Skeletal muscle tissue (tissue), 5 donors: ENCODE data around the gene AKAP12. TPM values are rescaled to one million over a fixed set of nuclear protein-coding genes. Genes with fewer than 3 reads are reported as not detected.

Experiments
- H3K27ac ChIP-seq: one replicate; pipeline ENCODE4 v1.7.0; 2013; ENCODE audit warnings: mild to moderate bottlenecking, low read depth, low read length, inconsistent platforms
- H3K27me3 ChIP-seq, 3 donors: one replicate each; pipeline ENCODE4 v1.7.0; 2013; ENCODE audit warnings: low read length in 3 of 3; ENCODE audit not compliant: control insufficient read depth in 3 of 3, insufficient read depth in 3 of 3
- H3K36me3 ChIP-seq, 3 donors: one replicate each; pipeline ENCODE4 v1.7.0; 2013; ENCODE audit warnings: low read length in 3 of 3; ENCODE audit not compliant: control insufficient read depth in 3 of 3, insufficient read depth in 3 of 3
- H3K4me1 ChIP-seq, 3 donors: one replicate each; pipeline ENCODE4 v1.7.0; 2013; ENCODE audit warnings: low read length in 3 of 3, mild to moderate bottlenecking in 3 of 3; ENCODE audit not compliant: control insufficient read depth in 3 of 3, insufficient read depth in 3 of 3
- H3K4me3 ChIP-seq, 3 donors: one replicate each; pipeline ENCODE4 v1.7.0; 2013; ENCODE audit warnings: low read length in 3 of 3
- H3K9ac ChIP-seq, 3 donors: one replicate each; pipeline ENCODE4 v1.7.0; 2013; ENCODE audit warnings: low read length in 3 of 3, mild to moderate bottlenecking in 3 of 3, moderate library complexity in 2 of 3, low read depth in 1 of 3
- H3K9me3 ChIP-seq, 3 donors: one replicate each; pipeline ENCODE4 v1.7.0; 2013; ENCODE audit warnings: low read length in 3 of 3; ENCODE audit not compliant: control insufficient read depth in 3 of 3
- small RNA-seq: library from RNA; depleted of rRNA; stranded (forward); fragments of <200 nt; gene quantifications from one replicate; pipeline ENCODE3, GENCODE V24; 2014
- total RNA-seq: library from RNA; depleted of rRNA; stranded (reverse); fragments of >200 nt; gene quantifications from one replicate; pipeline ENCODE4 v1.2.3, GENCODE V29; 2014
- donor health status: Osteomylitis.

The AKAP12 gene
- total RNA-seq, 1 donor from 2014 or later, result 99.7 TPM

DNA sequence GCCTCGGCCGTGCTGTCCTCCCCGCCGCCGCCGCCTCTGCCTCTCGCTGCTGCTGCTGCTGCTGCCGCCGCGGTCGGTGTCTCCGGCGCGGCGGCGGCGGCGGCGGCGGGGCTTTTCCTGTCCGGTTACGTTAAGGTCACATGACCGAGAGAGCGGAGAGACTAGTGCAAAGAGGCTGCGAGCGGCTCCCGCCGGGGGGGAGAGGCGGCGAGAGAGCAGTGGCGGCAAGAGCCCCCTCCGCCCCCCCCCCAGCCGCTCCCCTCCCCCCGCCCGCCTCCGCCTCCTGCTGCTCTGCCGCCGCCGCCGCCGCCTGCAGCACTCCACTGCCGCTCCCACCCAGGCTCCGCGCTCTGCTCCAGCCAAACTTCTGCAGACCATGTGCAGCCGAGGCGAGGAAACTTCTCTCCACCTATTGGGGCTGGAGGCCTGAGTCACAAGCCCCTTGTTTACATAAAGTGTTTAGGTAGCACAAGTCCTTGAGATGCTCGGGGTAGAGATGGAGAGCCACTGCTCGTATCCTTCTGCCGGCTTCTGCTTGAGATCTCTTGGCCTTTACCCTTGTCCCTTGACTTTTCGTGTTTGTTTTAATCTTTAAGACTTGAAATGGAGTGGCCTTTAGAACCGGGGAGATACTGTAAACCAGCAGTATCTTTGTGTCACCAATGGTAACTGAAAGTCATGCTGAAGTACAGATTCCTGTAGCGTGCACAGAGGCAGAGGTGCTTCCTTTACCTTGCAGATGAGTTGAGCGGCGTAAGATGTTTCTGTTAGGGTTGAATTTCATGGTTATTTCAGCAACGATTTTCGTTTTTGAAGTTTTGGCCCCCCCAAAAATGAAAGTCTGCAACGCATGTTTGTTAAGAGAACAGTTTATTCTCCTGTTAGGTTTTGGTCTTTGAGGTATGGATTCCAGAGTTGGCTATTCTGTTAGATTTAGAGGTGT lies 152.0 kb downstream of the AKAP12 start, which contains the start of gene ZBTB2:
TSS of gene ZBTB2 (minus strand) at position 89 of the 943 bp plus-strand sequence. CDS start 17,922 bp downstream, outside the sequence.
- no peaks in the 10 kb centered on the region for H3K36me3 ChIP-seq
- no peaks in the 10 kb centered on the region for H3K9me3 ChIP-seq
- peak within 1 kb of the TSS; percentile 82 to 92 (median 88) for H3K4me3 ChIP-seq
- peak within 1 kb of the TSS; percentile 97 for H3K27ac ChIP-seq
- peaks cover 29 to 37% (median 30%) of the 10 kb centered on the region in 3 donors for H3K4me1 ChIP-seq
- H3K27me3 ChIP-seq, result no peaks in the 10 kb centered on the region
- H3K9ac ChIP-seq, result peak within 1 kb of the TSS; percentile 87 to 94 (median 90)

DNA sequence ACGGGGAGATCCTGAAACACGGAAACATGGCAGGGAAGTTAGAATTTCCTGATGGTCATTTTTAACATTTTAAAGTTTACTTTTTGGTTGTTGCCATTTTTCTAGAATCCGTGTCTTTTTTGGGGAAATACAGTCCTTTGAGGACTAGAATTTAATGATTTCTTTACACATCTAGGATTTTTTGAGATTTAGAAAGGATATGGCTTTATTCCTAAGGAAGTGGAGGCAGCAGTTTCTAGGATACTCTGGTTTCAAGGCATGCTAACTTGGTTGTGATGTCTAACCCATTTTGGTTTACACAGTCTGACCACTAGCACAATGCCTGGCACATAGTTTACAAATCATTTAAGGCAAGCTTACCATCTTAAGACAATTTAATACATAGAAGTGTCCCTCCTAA lies 152.7 kb downstream of the AKAP12 start:
- H3K4me1 ChIP-seq, result peaks cover 29 to 37% (median 30%) of the 10 kb centered on the region in 3 donors
- H3K27me3 ChIP-seq, result no peaks in the 10 kb centered on the region
- peak overlapping the region; percentile 18 for H3K27ac ChIP-seq
- H3K9me3 ChIP-seq, result no peaks in the 10 kb centered on the region
- peak overlapping the region; percentile 82 to 92 (median 88) for H3K4me3 ChIP-seq
- no peaks in the 10 kb centered on the region for H3K36me3 ChIP-seq
- H3K9ac ChIP-seq, result peak overlapping the region; percentile 74 to 87 (median 80)

DNA sequence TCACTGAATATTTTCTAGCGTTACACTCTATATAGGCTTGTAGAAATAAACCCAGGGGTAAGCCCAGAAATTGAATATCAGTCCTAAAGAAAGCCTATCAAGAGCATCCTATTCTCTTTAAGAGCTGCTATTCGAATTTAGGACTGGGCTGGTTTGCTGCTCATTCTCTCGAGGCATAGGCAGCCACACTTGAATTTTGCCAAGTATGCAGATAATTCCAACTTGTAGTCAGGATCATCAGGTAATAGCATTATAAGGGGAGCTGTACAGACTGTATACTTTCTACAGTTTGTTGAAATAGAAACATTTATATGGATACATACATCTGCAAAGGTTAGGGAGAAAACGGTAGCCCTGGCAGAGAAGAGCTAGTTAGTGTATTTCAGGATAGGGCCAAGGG lies 153.6 kb downstream of the AKAP12 start:
- Histone ChIP-seq H3K27me3 (no peaks in the 10 kb centered on the region), H3K4me1 (peaks cover 29 to 37% (median 30%) of the 10 kb centered on the region in 3 donors), H3K9ac (peak overlapping the region in 1 of 3 donors; percentile 4), H3K27ac (no peak overlapping the region), H3K9me3 (no peaks in the 10 kb centered on the region), H3K36me3 (no peaks in the 10 kb centered on the region), H3K4me3 (peak overlapping the region in 1 of 3 donors; percentile 7)

DNA sequence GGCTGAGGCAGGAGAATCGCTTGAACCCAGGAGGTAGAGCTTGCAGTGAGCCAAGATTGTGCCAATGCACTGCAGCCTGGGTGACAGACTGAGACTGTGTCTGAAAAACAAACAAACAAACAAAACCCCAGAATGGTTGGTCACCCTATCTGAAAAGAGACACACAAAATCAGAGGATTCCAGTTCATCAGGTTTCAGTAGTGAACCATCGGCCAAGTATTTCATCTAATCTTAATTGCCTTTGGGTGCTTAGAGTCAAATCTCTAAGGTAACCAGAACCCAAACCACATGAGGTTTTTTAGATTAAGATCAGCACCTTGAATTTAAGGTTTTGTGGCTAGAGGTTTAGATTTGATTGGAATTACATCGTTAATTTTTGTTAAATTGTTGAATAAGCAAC lies 159.9 kb downstream of the AKAP12 start:
- no peak overlapping the region for H3K9ac ChIP-seq
- no peak overlapping the region for H3K4me3 ChIP-seq
- H3K4me1 ChIP-seq, result peaks cover 0 to 9% (median 4%) of the 10 kb centered on the region in 3 donors
- H3K36me3 ChIP-seq, result peaks cover 0 to 6% (median 3%) of the 10 kb centered on the region in 3 donors
- H3K27me3 ChIP-seq, result no peaks in the 10 kb centered on the region
- H3K9me3 ChIP-seq, result no peaks in the 10 kb centered on the region
- no peak overlapping the region for H3K27ac ChIP-seq

DNA sequence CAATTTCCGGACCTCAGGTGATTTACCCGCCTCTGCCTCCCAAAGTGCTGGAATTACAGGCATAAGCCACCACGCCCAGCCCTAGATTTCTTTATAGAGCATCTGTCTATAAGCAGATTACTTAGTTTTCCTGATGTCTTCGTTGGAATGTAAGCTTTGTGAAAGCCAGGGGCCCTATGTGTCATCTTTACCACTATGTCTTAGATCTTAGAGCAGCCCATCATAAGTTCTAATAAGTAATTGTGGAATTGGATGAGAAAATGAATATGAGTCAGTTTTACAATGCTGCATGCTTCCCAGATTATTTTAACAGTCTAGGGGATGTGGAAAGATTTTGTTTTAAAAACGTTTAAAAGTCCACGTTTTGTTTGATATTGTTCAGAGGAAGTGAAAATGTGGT lies 160.7 kb downstream of the AKAP12 start:
- H3K27ac ChIP-seq, result no peak overlapping the region
- H3K9me3 ChIP-seq, result no peaks in the 10 kb centered on the region
- H3K36me3 ChIP-seq, result peaks cover 0 to 9% (median 3%) of the 10 kb centered on the region in 3 donors
- peaks cover 0 to 6% (median 4%) of the 10 kb centered on the region in 3 donors for H3K4me1 ChIP-seq
- no peaks in the 10 kb centered on the region for H3K27me3 ChIP-seq
- no peak overlapping the region for H3K9ac ChIP-seq
- H3K4me3 ChIP-seq, result no peak overlapping the region

DNA sequence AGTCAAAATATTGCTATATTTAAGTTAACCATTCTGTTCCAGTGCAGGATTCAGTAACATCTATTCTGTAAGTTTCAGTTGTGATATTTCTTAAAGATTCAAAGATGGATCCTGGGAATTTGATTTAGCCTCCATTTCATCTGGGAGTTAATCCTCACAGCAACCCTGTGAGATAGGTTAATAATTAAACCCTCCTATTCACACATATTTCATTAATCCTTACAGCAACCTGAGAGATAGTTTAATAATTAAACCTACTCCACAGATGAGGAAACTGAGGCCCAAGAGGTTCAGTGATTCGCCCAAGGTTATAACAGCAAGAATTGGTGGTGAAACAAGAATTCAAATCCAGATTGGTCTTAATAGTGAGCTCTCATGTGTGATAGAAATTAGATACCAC lies 162.5 kb downstream of the AKAP12 start:
- no peak overlapping the region for H3K9ac ChIP-seq
- no peak overlapping the region for H3K27ac ChIP-seq
- H3K4me1 ChIP-seq, result peaks cover 0 to 10% (median 2%) of the 10 kb centered on the region in 3 donors
- no peak overlapping the region for H3K4me3 ChIP-seq
- H3K27me3 ChIP-seq, result no peaks in the 10 kb centered on the region
- H3K36me3 ChIP-seq, result peaks cover 0 to 9% (median 3%) of the 10 kb centered on the region in 3 donors
- no peaks in the 10 kb centered on the region for H3K9me3 ChIP-seq

DNA sequence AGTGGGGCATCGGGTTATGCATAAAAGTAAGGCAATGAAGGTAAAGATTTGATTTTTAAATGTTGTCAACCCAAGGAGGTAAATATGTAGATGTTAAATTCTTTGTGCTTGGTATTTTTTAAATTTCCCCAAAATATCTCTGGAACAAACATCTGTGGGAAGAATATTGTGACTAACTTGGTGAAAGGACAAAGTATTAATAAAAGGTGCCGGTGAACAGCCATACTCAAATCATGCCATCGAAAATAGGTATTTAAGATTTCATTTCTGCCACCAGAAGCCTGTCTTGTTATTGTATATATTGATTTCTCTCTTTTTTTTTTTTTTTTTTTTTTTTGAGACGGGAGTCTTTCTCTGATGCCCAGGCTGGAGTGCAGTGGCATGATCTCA lies 164.1 kb downstream of the AKAP12 start:
- Histone ChIP-seq H3K9ac (no peak overlapping the region), H3K9me3 (no peaks in the 10 kb centered on the region), H3K4me3 (no peak overlapping the region), H3K27me3 (no peaks in the 10 kb centered on the region), H3K27ac (no peak overlapping the region), H3K4me1 (peaks cover 0 to 6% (median 2%) of the 10 kb centered on the region in 3 donors), H3K36me3 (peaks cover 0 to 9% (median 3%) of the 10 kb centered on the region in 3 donors)

Small RNA genes within 50 kb of the gene (small RNA-seq; reads per million reads assigned to genes)
- gene RF00019, result not detected
- gene RNU6-1247P, result not detected
- not detected for gene RNU6-300P
- 3.7 reads per million, percentile 89 among the genes with 10 or more reads in this experiment for gene RNY4P20

Other genes starting within 250 kb of the AKAP12 start
- gene ZBTB2, start 151.6 kb downstream of the AKAP12 start, total RNA-seq, result 5.7 TPM
- gene RMND1, start 212.2 kb downstream of the AKAP12 start, total RNA-seq, result 30.8 TPM